SK-N-SH treated with all-trans-retinoic acid at 6 μM for 48 hours (cell line): Measurements from ENCODE around the gene FAF2.

ENCODE experiments used
- ATAC-seq: fragments of 200-7000 bp; cut with Tn5 transposase; 3 replicates; pipeline ENCODE4 v1.9.1; 2020; ENCODE audit warnings: mild to moderate bottlenecking, moderate library complexity
- ARNTL ChIP-seq: fragments of 450-650 bp; formaldehyde crosslinking; IDR thresholded peaks from 2 replicates; pipeline ENCODE4 v1.5.0; 2020; ENCODE audit warnings: low read depth, mild to moderate bottlenecking, moderate library complexity, borderline replicate concordance
- CREB5 ChIP-seq: fragments of 250-450 bp; sonication (Bioruptor Pico); IDR thresholded peaks from 2 replicates; pipeline ENCODE4 v1.5.1; 2020; ENCODE audit warnings: low read depth, mild to moderate bottlenecking, moderate library complexity
- CSDC2 ChIP-seq: fragments of 250-450 bp; sonication (Bioruptor Pico); IDR thresholded peaks from 2 replicates; pipeline ENCODE4 v1.5.0; 2020; ENCODE audit warnings: mild to moderate bottlenecking, moderate library complexity
- CSRNP3 ChIP-seq: fragments of 250-450 bp; sonication (Bioruptor Pico); IDR thresholded peaks from 2 replicates; pipeline ENCODE4 v1.5.1; 2021; ENCODE audit warnings: mild to moderate bottlenecking, moderate library complexity
- ESRRG ChIP-seq: fragments of 250-450 bp; sonication (Bioruptor Pico); IDR thresholded peaks from 2 replicates; pipeline ENCODE4 v1.6.1; 2021; ENCODE audit warnings: mild to moderate bottlenecking
- GLIS3 ChIP-seq: fragments of 250-450 bp; sonication (Bioruptor Pico); IDR thresholded peaks from 2 replicates; pipeline ENCODE4 v1.5.0; 2020; ENCODE audit warnings: mild to moderate bottlenecking, moderate library complexity
- ISL1 ChIP-seq: fragments of 250-450 bp; sonication (Bioruptor Pico); IDR thresholded peaks from 2 replicates; pipeline ENCODE4 v2.1.2; 2022; ENCODE audit warnings: mild to moderate bottlenecking, moderate library complexity
- OSR1 ChIP-seq: fragments of 250-450 bp; sonication (Bioruptor Pico); IDR thresholded peaks from 2 replicates; pipeline ENCODE4 v1.8.0; 2022; ENCODE audit warnings: moderate library complexity, mild to moderate bottlenecking, inconsistent platforms
- POU6F1 ChIP-seq: fragments of 250-450 bp; sonication (Bioruptor Pico); IDR thresholded peaks from 2 replicates; pipeline ENCODE4 v1.8.0; 2021; ENCODE audit warnings: low read depth, mild to moderate bottlenecking, moderate library complexity, borderline replicate concordance
- PPARA ChIP-seq: fragments of 250-450 bp; sonication (Bioruptor Pico); IDR thresholded peaks from 2 replicates; pipeline ENCODE4 v1.5.0; 2020; ENCODE audit warnings: mild to moderate bottlenecking, borderline replicate concordance
- RARB ChIP-seq: fragments of 250-450 bp; sonication (Bioruptor Pico); IDR thresholded peaks from 2 replicates; pipeline ENCODE4 v1.8.0; 2021; ENCODE audit warnings: mild to moderate bottlenecking, moderate library complexity
- SNAI2 ChIP-seq: fragments of 250-450 bp; sonication (Bioruptor Pico); IDR thresholded peaks from 2 replicates; pipeline ENCODE4 v1.5.0; 2020; ENCODE audit warnings: mild to moderate bottlenecking, moderate library complexity
- TCF4 ChIP-seq: fragments of 250-450 bp; sonication (Bioruptor Pico); IDR thresholded peaks from 2 replicates; pipeline ENCODE4 v1.8.0; 2021; ENCODE audit warnings: mild to moderate bottlenecking, moderate library complexity, borderline replicate concordance
- TOX ChIP-seq: fragments of 250-450 bp; sonication (Bioruptor Pico); IDR thresholded peaks from 2 replicates; pipeline ENCODE4 v1.8.0; 2021; ENCODE audit warnings: mild to moderate bottlenecking, moderate library complexity, borderline replicate concordance
- TSHZ2 ChIP-seq: fragments of 250-450 bp; sonication (Bioruptor Pico); IDR thresholded peaks from 2 replicates; pipeline ENCODE4 v1.5.0; 2020; ENCODE audit warnings: mild to moderate bottlenecking, moderate library complexity
- ZC3H10 ChIP-seq: fragments of 250-450 bp; sonication (Bioruptor Pico); IDR thresholded peaks from 2 replicates; pipeline ENCODE4 v1.5.1; 2021; ENCODE audit warnings: mild to moderate bottlenecking, moderate library complexity
- ZFP3 ChIP-seq: fragments of 250-450 bp; sonication (Bioruptor Pico); IDR thresholded peaks from 2 replicates; pipeline ENCODE4 v1.5.0; 2020; ENCODE audit warnings: mild to moderate bottlenecking, moderate library complexity
- ZFP30 ChIP-seq: fragments of 450-650 bp; formaldehyde crosslinking; IDR thresholded peaks from 2 replicates; pipeline ENCODE4 v1.5.0; 2022; ENCODE audit warnings: mild to moderate bottlenecking, moderate library complexity
- ZNF70 ChIP-seq: fragments of 450-650 bp; formaldehyde crosslinking; IDR thresholded peaks from 2 replicates; pipeline ENCODE4 v1.5.0; 2020; ENCODE audit warnings: mild to moderate bottlenecking, moderate library complexity
- ZNF8 ChIP-seq: fragments of 450-650 bp; formaldehyde crosslinking; IDR thresholded peaks from 2 replicates; pipeline ENCODE4 v1.5.0; 2020; ENCODE audit warnings: mild to moderate bottlenecking, moderate library complexity
- TF ChIP-seq, protein P1 (sequence below): fragments of 250-450 bp; sonication (Bioruptor Pico); IDR thresholded peaks from 2 replicates; pipeline ENCODE4 v1.8.0; 2020; ENCODE audit warnings: mild to moderate bottlenecking, moderate library complexity, borderline replicate concordance

The FAF2 gene

DNA sequence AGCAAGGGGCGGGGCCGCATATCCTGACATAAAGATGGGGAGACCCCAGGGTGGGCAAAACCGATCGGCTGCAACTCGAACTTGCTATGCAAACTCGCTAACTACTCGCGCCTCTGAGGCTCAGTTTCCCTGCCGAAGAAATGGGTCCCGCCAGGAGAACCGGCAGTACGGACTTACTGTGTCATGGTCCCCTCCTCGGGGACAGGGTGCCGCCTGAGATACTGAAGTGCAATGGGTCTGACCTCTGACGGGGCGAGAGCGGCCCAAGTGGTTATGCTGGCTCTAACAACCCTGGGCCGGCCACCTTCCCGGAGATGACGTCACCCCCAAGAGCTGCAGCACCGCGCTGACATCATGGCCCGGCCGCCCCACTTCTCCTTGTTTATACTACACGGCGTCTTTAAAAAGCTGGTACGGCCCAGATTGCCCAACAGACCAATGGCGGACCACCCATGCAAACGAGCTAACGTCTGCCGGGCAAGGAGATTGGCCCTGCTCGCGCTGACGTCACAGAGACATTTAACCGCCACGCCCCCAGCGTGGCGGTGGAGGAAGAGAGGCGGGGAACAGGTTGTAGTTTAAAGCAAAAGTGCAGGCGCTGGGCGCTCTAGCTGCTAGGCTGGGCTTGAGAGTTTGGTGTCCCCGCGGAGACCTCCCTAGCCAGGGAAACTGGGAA, 89.5 kb downstream of the FAF2 start (continued):
- TF ChIP-seq ARNTL (CRISPR knock-in tag) (no peak), OSR1 (CRISPR knock-in tag) (no peak), CSRNP3 (no peak), TCF4 (CRISPR knock-in tag) (no peak)

DNA sequence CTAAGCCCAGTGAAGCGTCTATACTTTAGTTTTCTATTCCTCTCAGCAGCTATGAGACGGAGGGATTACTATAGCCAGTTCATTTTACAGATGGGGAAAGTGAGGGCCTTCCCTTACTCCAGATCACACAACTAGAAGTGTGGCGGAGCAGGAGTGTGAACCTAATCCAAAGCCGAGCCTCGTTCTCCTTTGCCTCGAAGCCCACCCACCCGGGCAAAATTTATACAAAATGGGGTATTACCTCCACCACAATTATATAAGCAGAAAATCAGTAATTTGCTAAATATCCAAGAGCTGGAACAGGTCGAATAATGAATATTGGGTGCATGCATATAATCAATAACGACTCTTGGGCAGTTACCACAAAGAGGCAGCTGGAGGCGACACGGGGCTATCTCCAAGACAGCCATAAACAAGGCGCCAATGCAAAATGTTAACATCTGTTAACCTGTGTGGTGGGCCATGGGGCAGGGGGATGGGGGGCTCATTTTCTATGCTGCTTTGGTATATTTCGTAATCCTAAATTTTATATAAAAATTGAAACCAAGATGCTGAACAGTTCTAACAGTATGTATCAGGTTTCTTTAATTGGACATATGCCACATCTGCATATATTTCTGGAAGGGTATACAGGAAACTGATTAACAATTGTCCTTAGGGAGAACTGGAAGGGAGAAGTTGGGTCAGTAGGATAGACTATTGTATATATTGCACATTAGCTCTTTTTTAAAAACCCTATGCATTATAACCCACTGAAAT, 90.2 kb downstream of the FAF2 start:
- no peak for ATAC-seq

DNA sequence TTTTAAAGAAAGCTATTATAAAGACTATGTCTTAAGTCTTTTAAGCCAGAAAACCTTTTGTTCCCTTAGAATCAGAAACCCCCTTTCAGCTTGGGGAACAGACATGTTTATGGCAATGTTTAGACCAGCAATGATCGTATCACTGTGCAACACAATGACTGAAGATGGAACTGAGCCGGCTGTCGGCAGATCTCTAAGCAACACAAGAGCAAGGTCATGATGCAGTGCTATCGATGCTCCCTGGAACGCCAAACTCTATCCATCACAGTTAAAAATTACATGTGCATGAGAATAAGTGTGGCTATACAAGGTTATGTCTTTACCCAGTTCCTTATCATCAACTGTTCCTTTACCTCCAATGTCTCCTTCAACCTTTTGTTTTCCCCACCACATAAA, 90.8 kb downstream of the FAF2 start:
- no peak for ATAC-seq
- TF ChIP-seq ZFP30 (CRISPR knock-in tag) (no peak), ZNF8 (CRISPR knock-in tag) (no peak), TOX (CRISPR knock-in tag) (no peak), OSR1 (CRISPR knock-in tag) (no peak), ISL1 (CRISPR knock-in tag) (no peak), ARNTL (CRISPR knock-in tag) (no peak), CREB5 (CRISPR knock-in tag) (no peak), PPARA (CRISPR knock-in tag) (no peak), ZFP3 (CRISPR knock-in tag) (no peak), GLIS3 (no peak), TCF4 (CRISPR knock-in tag) (no peak), ZC3H10 (CRISPR knock-in tag) (no peak), CSDC2 (CRISPR knock-in tag) (no peak), TSHZ2 (CRISPR knock-in tag) (no peak)

More for the DNA sequence above, 90.2 kb downstream of the FAF2 start:
- no peak for TF ChIP-seq CSDC2 (CRISPR knock-in tag)
- no peak for TF ChIP-seq RARB
- TF ChIP-seq, protein P1, sequence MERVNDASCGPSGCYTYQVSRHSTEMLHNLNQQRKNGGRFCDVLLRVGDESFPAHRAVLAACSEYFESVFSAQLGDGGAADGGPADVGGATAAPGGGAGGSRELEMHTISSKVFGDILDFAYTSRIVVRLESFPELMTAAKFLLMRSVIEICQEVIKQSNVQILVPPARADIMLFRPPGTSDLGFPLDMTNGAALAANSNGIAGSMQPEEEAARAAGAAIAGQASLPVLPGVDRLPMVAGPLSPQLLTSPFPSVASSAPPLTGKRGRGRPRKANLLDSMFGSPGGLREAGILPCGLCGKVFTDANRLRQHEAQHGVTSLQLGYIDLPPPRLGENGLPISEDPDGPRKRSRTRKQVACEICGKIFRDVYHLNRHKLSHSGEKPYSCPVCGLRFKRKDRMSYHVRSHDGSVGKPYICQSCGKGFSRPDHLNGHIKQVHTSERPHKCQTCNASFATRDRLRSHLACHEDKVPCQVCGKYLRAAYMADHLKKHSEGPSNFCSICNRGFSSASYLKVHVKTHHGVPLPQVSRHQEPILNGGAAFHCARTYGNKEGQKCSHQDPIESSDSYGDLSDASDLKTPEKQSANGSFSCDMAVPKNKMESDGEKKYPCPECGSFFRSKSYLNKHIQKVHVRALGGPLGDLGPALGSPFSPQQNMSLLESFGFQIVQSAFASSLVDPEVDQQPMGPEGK (CRISPR knock-in tag), result no peak
- TF ChIP-seq ZNF70 (CRISPR knock-in tag), result no peak
- no peak for TF ChIP-seq TCF4 (CRISPR knock-in tag)
- no peak for TF ChIP-seq ARNTL (CRISPR knock-in tag)
- TF ChIP-seq OSR1 (CRISPR knock-in tag), result no peak
- TF ChIP-seq ZNF8 (CRISPR knock-in tag), result no peak
- TF ChIP-seq SNAI2 (CRISPR knock-in tag), result no peak
- TF ChIP-seq POU6F1 (CRISPR knock-in tag), result no peak
- no peak for TF ChIP-seq ISL1 (CRISPR knock-in tag)
- no peak for TF ChIP-seq CSRNP3
- no peak for TF ChIP-seq ZFP30 (CRISPR knock-in tag)
- TF ChIP-seq ESRRG (CRISPR knock-in tag), result no peak
- no peak for TF ChIP-seq ZC3H10 (CRISPR knock-in tag)
- no peak for TF ChIP-seq PPARA (CRISPR knock-in tag)
